Activated CD8-positive, alpha-beta memory T cell treated with anti-CD3 and anti-CD28 coated beads, Interleukin-2, amount 10 ng/mL, durations not matched to agents 7 days and 5 days (primary cell): ENCODE measurements around the gene SHROOM3. TPM values are rescaled to one million over a fixed set of nuclear protein-coding genes. Genes with fewer than 3 reads are reported as not detected.
"Not testable (repeated sequence)": the region's sequence is repeated elsewhere in the genome, so short reads cannot be mapped to it uniquely, and the experiment has no call there.

Experiments
- ATAC-seq: fragments of 150-1000 bp; cut with Tn5 transposase; one replicate; pipeline ENCODE4 v1.10.0; 2021; ENCODE audit warnings: moderate library complexity
- CTCF ChIA-PET: fragments of 350-600 bp; sonication (Branson Sonifier 250); formaldehyde crosslinking; loops from one replicate; lab custom pipeline; 2021; ENCODE audit warnings: antibody characterized with exemption; lab: Charles Lee
- DNase-seq: peaks from one replicate; pipeline ENCODE4 v3.0.0-alpha.2; 2020
- H3K27ac Mint-ChIP-seq: one replicate; pipeline ENCODE4 v1.8.0; 2021; ENCODE audit warnings: mild to moderate bottlenecking, mixed read lengths
- H3K27me3 Mint-ChIP-seq: one replicate; pipeline ENCODE4 v1.8.0; 2021; ENCODE audit warnings: mixed read lengths
- H3K36me3 Mint-ChIP-seq: one replicate; pipeline ENCODE4 v1.8.0; 2021; ENCODE audit warnings: mild to moderate bottlenecking, mixed read lengths
- H3K4me1 Mint-ChIP-seq: one replicate; pipeline ENCODE4 v1.8.0; 2021; ENCODE audit warnings: mixed read lengths
- H3K4me3 Mint-ChIP-seq: one replicate; pipeline ENCODE4 v1.8.0; 2021; ENCODE audit warnings: mild to moderate bottlenecking, moderate library complexity, mixed read lengths
- H3K9me3 Mint-ChIP-seq: one replicate; pipeline ENCODE4 v1.8.0; 2022; ENCODE audit warnings: low read depth, mixed read lengths
- total RNA-seq, 2 experiments: library from RNA; stranded (reverse); gene quantifications; one replicate each; pipeline ENCODE4 v1.2.3, GENCODE V29; 2021

SHROOM3 gene
- total RNA-seq, 2 experiments from 2014 or later = 0.09 TPM; not detected in 1

DNA sequence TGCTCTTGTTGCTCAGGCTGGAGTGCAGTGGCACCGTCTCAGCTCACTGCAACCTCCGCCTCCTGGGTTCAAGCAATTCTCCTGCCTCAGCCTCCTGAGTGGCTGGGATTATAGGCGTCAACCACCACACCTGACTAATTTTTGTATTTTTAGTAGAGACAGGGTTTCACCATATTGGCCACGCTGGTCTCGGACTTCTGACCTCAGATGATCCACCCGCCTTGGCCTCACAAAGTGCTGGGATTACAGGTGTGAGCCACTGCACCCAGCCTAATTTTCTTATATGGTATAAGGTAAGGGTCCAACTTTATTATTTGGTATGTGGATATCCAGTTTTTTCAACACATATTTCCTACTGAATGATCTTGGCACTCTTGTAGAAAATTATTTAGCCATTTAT is 19.0 kb downstream of the SHROOM3 start:
- ATAC-seq, H3K9me3 Mint-ChIP-seq, H3K4me3 Mint-ChIP-seq, DNase-seq, H3K36me3 Mint-ChIP-seq, H3K4me1 Mint-ChIP-seq, H3K27ac Mint-ChIP-seq, CTCF ChIA-PET: not testable (repeated sequence)
- H3K27me3 Mint-ChIP-seq = peaks cover 36% of the 10 kb centered on the region

GRCh38 chr4:76457885-76458284 is 22.9 kb downstream of the SHROOM3 start:
- H3K4me1 Mint-ChIP-seq = no peaks in the 10 kb centered on the region
- CTCF ChIA-PET = no interaction called here
- H3K36me3 Mint-ChIP-seq = no peaks in the 10 kb centered on the region
- H3K27ac Mint-ChIP-seq = no peak overlapping the region
- peaks cover 2% of the 10 kb centered on the region for H3K9me3 Mint-ChIP-seq
- H3K4me3 Mint-ChIP-seq = no peak overlapping the region
- DNase-seq (no peak), ATAC-seq (no peak)
- peaks cover 15% of the 10 kb centered on the region for H3K27me3 Mint-ChIP-seq

- Mint-ChIP-seq H3K27ac (no peak overlapping the region), H3K36me3 (no peaks in the 10 kb centered on the region), H3K4me3 (no peak overlapping the region), H3K4me1 (no peaks in the 10 kb centered on the region), H3K9me3 (peaks cover 5% of the 10 kb centered on the region), H3K27me3 (peaks cover 13% of the 10 kb centered on the region)
- ATAC-seq (no peak), DNase-seq (no peak)
- CTCF ChIA-PET = no interaction called here
Measured at GRCh38 chr4:76458297-76458696, 23.3 kb downstream of the SHROOM3 start.

GRCh38 chr4:76458825-76459224 is 23.8 kb downstream of the SHROOM3 start:
- no peak for DNase-seq
- Mint-ChIP-seq H3K36me3 (no peaks in the 10 kb centered on the region), H3K4me1 (no peaks in the 10 kb centered on the region), H3K9me3 (peaks cover 6% of the 10 kb centered on the region), H3K27me3 (peaks cover 8% of the 10 kb centered on the region), H3K27ac (no peak overlapping the region), H3K4me3 (no peak overlapping the region)
- ATAC-seq = no peak
- CTCF ChIA-PET = no interaction called here

- no peaks in the 10 kb centered on the region for H3K36me3 Mint-ChIP-seq
- peaks cover 6% of the 10 kb centered on the region for H3K27me3 Mint-ChIP-seq
- no peak overlapping the region for H3K4me3 Mint-ChIP-seq
- peaks cover 6% of the 10 kb centered on the region for H3K9me3 Mint-ChIP-seq
- CTCF ChIA-PET = no interaction called here
- ATAC-seq (no peak), DNase-seq (no peak)
- H3K4me1 Mint-ChIP-seq = no peaks in the 10 kb centered on the region
- H3K27ac Mint-ChIP-seq = no peak overlapping the region
Measured at GRCh38 chr4:76459291-76459723, 24.3 kb downstream of the SHROOM3 start.

- no peak for ATAC-seq
- CTCF ChIA-PET = no interaction called here
- H3K27me3 Mint-ChIP-seq = peaks cover 20% of the 10 kb centered on the region
Measured at GRCh38 chr4:76463568-76463967, 28.5 kb downstream of the SHROOM3 start.

GRCh38 chr4:76470064-76470463 is 35.0 kb downstream of the SHROOM3 start:
- DNase-seq (no peak), ATAC-seq (no peak)
- no peaks in the 10 kb centered on the region for H3K36me3 Mint-ChIP-seq
- no peak overlapping the region for H3K4me3 Mint-ChIP-seq
- CTCF ChIA-PET = no interaction called here
- no peak overlapping the region for H3K27ac Mint-ChIP-seq
- H3K9me3 Mint-ChIP-seq = no peaks in the 10 kb centered on the region
- H3K4me1 Mint-ChIP-seq = no peaks in the 10 kb centered on the region
- peaks cover 20% of the 10 kb centered on the region for H3K27me3 Mint-ChIP-seq

More at GRCh38 chr4:76463568-76463967, 28.5 kb downstream of the SHROOM3 start:
- Mint-ChIP-seq H3K36me3 (no peaks in the 10 kb centered on the region), H3K4me1 (no peaks in the 10 kb centered on the region), H3K4me3 (no peak overlapping the region), H3K9me3 (peaks cover 6% of the 10 kb centered on the region), H3K27ac (no peak overlapping the region)
- DNase-seq = no peak

DNA sequence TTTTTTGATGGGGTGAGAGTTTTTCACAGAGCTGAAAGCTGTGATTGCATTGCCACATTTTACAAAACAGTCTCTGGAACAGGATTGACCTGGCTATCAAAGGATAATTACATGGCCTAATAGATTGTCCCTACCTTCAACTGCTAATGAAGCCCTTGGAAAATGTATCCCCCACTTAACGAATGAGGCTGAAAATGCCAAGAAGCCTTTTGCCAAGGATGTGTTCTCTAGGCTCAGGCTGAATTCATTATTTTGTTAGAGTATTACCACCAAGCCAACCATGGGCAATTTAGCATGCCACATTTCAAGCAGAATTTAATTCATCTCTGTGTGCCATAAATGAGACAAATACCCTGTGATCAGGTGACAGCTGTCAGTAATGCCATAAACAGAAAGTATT is 35.5 kb downstream of the SHROOM3 start:
- H3K4me3 Mint-ChIP-seq = no peak overlapping the region
- no peaks in the 10 kb centered on the region for H3K9me3 Mint-ChIP-seq

DNA sequence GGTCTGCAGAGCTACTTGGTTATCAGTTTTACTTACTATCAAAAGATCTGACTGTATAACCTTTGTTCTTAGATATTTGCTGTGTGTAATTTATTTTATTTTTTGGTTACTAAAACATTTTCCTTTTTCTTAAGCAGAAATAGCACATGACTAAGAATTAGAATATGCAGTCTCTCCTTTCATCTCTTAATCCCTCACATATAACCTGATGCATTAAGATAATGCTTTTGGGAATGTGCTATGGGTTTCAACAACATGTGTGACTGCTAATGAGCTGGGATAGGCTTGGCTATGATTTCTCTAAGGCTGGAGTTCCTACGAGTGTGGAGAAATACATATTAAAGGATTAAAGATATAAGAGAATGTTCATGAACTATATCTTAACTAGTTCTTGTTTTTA is 41.5 kb downstream of the SHROOM3 start:
- no peak overlapping the region for H3K27ac Mint-ChIP-seq
- H3K4me1 Mint-ChIP-seq = no peaks in the 10 kb centered on the region
- ATAC-seq (no peak), DNase-seq (no peak)
- no peak overlapping the region for H3K4me3 Mint-ChIP-seq
- H3K36me3 Mint-ChIP-seq = peaks cover 3% of the 10 kb centered on the region
- H3K27me3 Mint-ChIP-seq = peaks cover 29% of the 10 kb centered on the region
- CTCF ChIA-PET = no interaction called here
- no peaks in the 10 kb centered on the region for H3K9me3 Mint-ChIP-seq

More for the DNA sequence above, 35.5 kb downstream of the SHROOM3 start:
- CTCF ChIA-PET = no interaction called here
- Mint-ChIP-seq H3K27me3 (peaks cover 21% of the 10 kb centered on the region), H3K36me3 (no peaks in the 10 kb centered on the region), H3K27ac (no peak overlapping the region), H3K4me1 (no peaks in the 10 kb centered on the region)
- ATAC-seq = no peak
- no peak for DNase-seq

- Mint-ChIP-seq H3K4me3 (no peak overlapping the region), H3K36me3 (peaks cover 3% of the 10 kb centered on the region), H3K27ac (no peak overlapping the region), H3K4me1 (no peaks in the 10 kb centered on the region), H3K9me3 (no peaks in the 10 kb centered on the region), H3K27me3 (peaks cover 33% of the 10 kb centered on the region)
- CTCF ChIA-PET = no interaction called here
- DNase-seq (no peak), ATAC-seq (no peak)
Measured at GRCh38 chr4:76484654-76485053, 49.6 kb downstream of the SHROOM3 start.

DNA sequence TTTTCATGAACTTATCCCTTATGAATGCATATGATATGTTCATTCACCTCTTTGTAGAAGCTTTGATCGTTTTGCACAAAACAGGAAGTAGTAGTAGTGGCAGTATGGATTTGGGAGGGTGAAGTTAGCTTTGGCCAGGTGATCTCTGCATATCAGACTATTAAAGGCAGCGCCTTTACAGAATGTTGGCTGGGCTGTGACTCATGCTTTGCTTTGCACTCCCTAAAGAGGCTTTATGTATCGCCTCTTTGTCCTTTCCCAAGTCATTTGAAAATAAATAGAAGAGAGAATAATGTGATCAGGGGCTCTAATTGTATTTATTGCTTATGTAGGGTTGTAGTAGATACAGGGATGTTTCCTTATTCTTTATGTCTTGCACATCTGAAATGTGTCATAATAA is 50.4 kb downstream of the SHROOM3 start:
- H3K36me3 Mint-ChIP-seq = peaks cover 2% of the 10 kb centered on the region
- H3K9me3 Mint-ChIP-seq = no peaks in the 10 kb centered on the region
- no peak overlapping the region for H3K27ac Mint-ChIP-seq
- CTCF ChIA-PET = no interaction called here
- no peak for ATAC-seq
- no peak for DNase-seq
- H3K27me3 Mint-ChIP-seq = peaks cover 28% of the 10 kb centered on the region
- no peaks in the 10 kb centered on the region for H3K4me1 Mint-ChIP-seq
- H3K4me3 Mint-ChIP-seq = no peak overlapping the region

DNA sequence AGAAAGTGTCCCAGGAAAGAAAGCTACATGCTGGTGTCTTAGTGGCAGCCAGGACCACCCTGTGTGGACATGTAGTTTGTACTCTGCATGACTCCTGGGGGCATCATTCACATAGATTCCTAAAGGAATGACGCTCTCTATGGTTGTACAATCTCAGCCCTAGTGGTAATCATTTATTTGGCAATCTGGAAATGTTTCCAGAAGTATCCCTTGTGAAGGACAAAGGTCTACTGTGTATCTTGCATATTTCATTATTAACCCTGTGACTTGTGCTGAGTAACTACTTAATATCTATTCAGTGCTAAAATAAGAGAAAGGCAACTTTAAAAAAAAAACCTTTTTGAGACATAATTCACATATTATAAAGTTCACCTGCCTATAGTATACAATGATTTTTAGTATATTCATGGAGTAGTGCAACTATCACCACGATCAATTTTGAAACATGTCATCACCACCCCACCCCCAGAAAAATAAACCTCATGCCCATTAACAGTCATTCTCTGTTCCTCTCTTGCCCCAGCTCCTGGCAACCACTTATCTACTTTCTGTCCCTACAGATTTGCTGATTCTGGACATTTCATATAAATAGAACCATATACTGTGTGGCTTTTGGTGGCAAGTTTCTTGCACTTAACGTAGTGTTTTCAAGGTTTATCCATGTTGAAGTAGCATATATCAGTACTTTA is 51.7 kb downstream of the SHROOM3 start:
- Mint-ChIP-seq H3K27ac (no peak overlapping the region), H3K4me1 (no peaks in the 10 kb centered on the region), H3K4me3 (no peak overlapping the region), H3K9me3 (no peaks in the 10 kb centered on the region), H3K36me3 (no peaks in the 10 kb centered on the region), H3K27me3 (peaks cover 18% of the 10 kb centered on the region)
- ATAC-seq (no peak), DNase-seq (no peak)
- CTCF ChIA-PET = interaction anchor here (0.6 kb wide), 1 partner anchor 53 kb away, joined by 3 read pairs; no protein-coding TSS in a partner anchor

DNA sequence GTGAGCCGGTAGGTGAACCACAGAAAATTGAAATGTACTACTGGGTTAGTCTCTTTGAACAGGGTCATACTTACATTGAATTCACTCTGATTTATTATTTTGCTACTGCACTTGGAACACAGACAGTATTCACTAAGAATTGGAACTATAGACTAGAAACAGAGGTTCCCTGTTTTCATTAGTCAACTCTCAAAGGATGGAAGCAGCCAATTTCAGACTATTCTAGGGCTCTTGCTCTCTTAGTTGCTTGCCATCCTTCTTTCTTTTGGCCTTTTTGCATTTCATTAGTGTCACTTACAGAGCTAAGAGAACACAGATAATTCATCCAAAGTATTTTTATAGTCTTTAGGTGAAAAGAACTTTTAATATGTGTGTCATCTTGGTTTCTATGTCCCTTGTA is 52.6 kb downstream of the SHROOM3 start:
- H3K4me1 Mint-ChIP-seq = no peaks in the 10 kb centered on the region
- no peak overlapping the region for H3K4me3 Mint-ChIP-seq
- ATAC-seq (no peak), DNase-seq (no peak)
- CTCF ChIA-PET = no interaction called here
- H3K36me3 Mint-ChIP-seq = no peaks in the 10 kb centered on the region
- peaks cover 17% of the 10 kb centered on the region for H3K27me3 Mint-ChIP-seq
- H3K27ac Mint-ChIP-seq = no peak overlapping the region
- no peaks in the 10 kb centered on the region for H3K9me3 Mint-ChIP-seq

DNA sequence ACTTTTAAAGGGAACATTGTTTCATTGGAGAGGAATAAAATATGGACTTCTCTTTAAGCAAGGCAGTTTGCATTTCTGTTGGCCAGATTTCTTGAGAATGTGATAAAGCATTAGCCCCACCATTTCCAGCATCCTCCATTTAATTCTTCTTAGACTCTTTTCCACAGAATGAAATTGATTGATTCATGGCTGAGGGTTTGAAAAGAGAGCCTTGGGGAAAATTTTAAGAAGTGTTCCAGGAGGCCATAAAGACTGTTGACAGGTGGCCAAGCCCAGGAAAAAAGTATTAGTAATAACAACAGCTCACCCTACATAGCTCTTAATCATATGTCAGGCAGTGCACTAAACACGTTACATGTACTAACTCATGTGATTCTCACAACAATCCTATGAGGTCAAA is 53.4 kb downstream of the SHROOM3 start:
- DNase-seq (no peak), ATAC-seq (no peak)
- Mint-ChIP-seq H3K27me3 (peaks cover 17% of the 10 kb centered on the region), H3K36me3 (no peaks in the 10 kb centered on the region), H3K4me3 (no peak overlapping the region), H3K4me1 (no peaks in the 10 kb centered on the region), H3K27ac (no peak overlapping the region), H3K9me3 (no peaks in the 10 kb centered on the region)
- CTCF ChIA-PET = no interaction called here
